GM12892 (cell line): Measurements from ENCODE around the gene FRG1.
"Not testable (repeated sequence)": the region's sequence is repeated elsewhere in the genome, so short reads cannot be mapped to it uniquely, and the experiment has no call there.

Source experiments
- POLR2A ChIP-seq: IDR thresholded peaks from 2 replicates; pipeline ENCODE4 v1.6.1; 2011; ENCODE audit warnings: low read depth, low read length, control low read depth
- POLR2AphosphoS5 ChIP-seq: IDR thresholded peaks from 2 replicates; pipeline ENCODE4 v1.6.1; 2011; ENCODE audit warnings: low read depth, low read length, control low read depth

GRCh38 chr4:189980292-189980691 lies 39.6 kb downstream of the FRG1 start:
- not testable (repeated sequence) for TF ChIP-seq POLR2AphosphoS5, POLR2A
